GM23338 (cell line): ENCODE data around the gene HTR2B. TPM values are rescaled to one million over a fixed set of nuclear protein-coding genes. Genes with fewer than 3 reads are reported as not detected.

Source experiments
- ATAC-seq: fragments of 200-7000 bp; cut with Tn5 transposase; 3 replicates; pipeline ENCODE4 v1.9.1; 2020
- DNase-seq: peaks from one replicate; pipeline ENCODE4 v3.0.0-alpha.2; 2015; ENCODE audit warnings: low spot score
- H2AFZ ChIP-seq: fragments of 200-600 bp; sonication (generic); 2 replicates; pipeline ENCODE4 v1.8.0; 2016; ENCODE audit warnings: antibody characterized with exemption, mild to moderate bottlenecking, moderate library complexity
- H3F3A ChIP-seq: fragments of 200-600 bp; sonication (generic); replicated peaks from 2 replicates; pipeline ENCODE4 v1.8.0; 2017; ENCODE audit warnings: antibody characterized with exemption, mixed run types, low read depth
- H3K27ac ChIP-seq: fragments of 200-600 bp; sonication (generic); 2 replicates; pipeline ENCODE4 v1.6.1; 2016; ENCODE audit warnings: low read depth
- H3K27me3 ChIP-seq: fragments of 200-600 bp; sonication (generic); 2 replicates; pipeline ENCODE4 v1.8.0; 2016; ENCODE audit warnings: mild to moderate bottlenecking, mixed run types, moderate library complexity; ENCODE audit not compliant: insufficient read depth
- H3K36me3 ChIP-seq: fragments of 200-600 bp; sonication (generic); 2 replicates; pipeline ENCODE4 v1.8.0; 2016; ENCODE audit warnings: mild to moderate bottlenecking; ENCODE audit not compliant: insufficient read depth
- H3K4me1 ChIP-seq: fragments of 200-600 bp; sonication (generic); 2 replicates; pipeline ENCODE4 v1.8.0; 2016; ENCODE audit warnings: mild to moderate bottlenecking, moderate library complexity; ENCODE audit not compliant: insufficient read depth
- H3K4me2 ChIP-seq: fragments of 200-600 bp; sonication (generic); 2 replicates; pipeline ENCODE4 v1.7.1; 2017; ENCODE audit warnings: mixed run types
- H3K4me3 ChIP-seq: fragments of 200-600 bp; sonication (generic); 2 replicates; pipeline ENCODE4 v1.6.1; 2016; ENCODE audit warnings: mixed run types
- H3K79me2 ChIP-seq: fragments of 200-600 bp; sonication (generic); replicated peaks from 2 replicates; pipeline ENCODE4 v1.8.0; 2017; ENCODE audit warnings: mild to moderate bottlenecking; ENCODE audit not compliant: insufficient read depth
- H3K9me2 ChIP-seq: fragments of 200-600 bp; sonication (generic); 2 replicates; pipeline ENCODE4 v1.8.0; 2017; ENCODE audit not compliant: insufficient read depth
- H4K20me1 ChIP-seq: fragments of 200-600 bp; sonication (generic); replicated peaks from 2 replicates; pipeline ENCODE4 v1.8.0; 2017; ENCODE audit warnings: mild to moderate bottlenecking; ENCODE audit not compliant: insufficient read depth
- H3K27ac Mint-ChIP-seq: 2 replicates; pipeline ENCODE4 v1.8.0; 2020; ENCODE audit warnings: inconsistent platforms, mild to moderate bottlenecking, moderate library complexity, mixed read lengths
- H3K27me3 Mint-ChIP-seq: 3 replicates; pipeline ENCODE4 v1.8.0; 2022; ENCODE audit warnings: low read depth, mild to moderate bottlenecking, moderate library complexity, mixed read lengths, inconsistent platforms; ENCODE audit not compliant: insufficient read depth, poor library complexity
- H3K36me3 Mint-ChIP-seq: 3 replicates; pipeline ENCODE4 v1.8.0; 2021; ENCODE audit warnings: low read depth, mild to moderate bottlenecking, inconsistent platforms, moderate library complexity, mixed read lengths
- H3K4me1 Mint-ChIP-seq: 3 replicates; pipeline ENCODE4 v1.8.0; 2020; ENCODE audit warnings: mild to moderate bottlenecking, inconsistent platforms, mixed read lengths
- H3K4me3 Mint-ChIP-seq: 3 replicates; pipeline ENCODE4 v1.8.0; 2021; ENCODE audit warnings: moderate library complexity, mild to moderate bottlenecking, inconsistent platforms, mixed read lengths
- H3K9me3 Mint-ChIP-seq: 3 replicates; pipeline ENCODE4 v1.8.0; 2020; ENCODE audit warnings: moderate library complexity, mild to moderate bottlenecking, inconsistent platforms, mixed read lengths
- CREB1 ChIP-seq: fragments of 250-450 bp; sonication (Bioruptor Pico); IDR thresholded peaks from 2 replicates; pipeline ENCODE4 v1.5.0; 2020; ENCODE audit warnings: low read depth, mild to moderate bottlenecking, moderate library complexity
- EZH2 ChIP-seq: fragments of 200-600 bp; sonication (generic); IDR thresholded peaks from one replicate; pipeline ENCODE4 v1.8.0; 2017; ENCODE audit warnings: antibody characterized with exemption, mild to moderate bottlenecking, low read depth; ENCODE audit not compliant: unreplicated experiment
- EZH2phosphoT487 ChIP-seq: fragments of 200-600 bp; sonication (generic); IDR thresholded peaks from one replicate; pipeline ENCODE4 v1.8.1; 2018; ENCODE audit warnings: antibody characterized with exemption; ENCODE audit not compliant: unreplicated experiment
- JUNB ChIP-seq: IDR thresholded peaks from one replicate; pipeline ENCODE4 v1.6.1; 2016; ENCODE audit warnings: antibody characterized with exemption; ENCODE audit not compliant: unreplicated experiment
- NANOG ChIP-seq: IDR thresholded peaks from 2 replicates; pipeline ENCODE4 v1.6.1; 2016; ENCODE audit warnings: antibody characterized with exemption, borderline replicate concordance
- POLR2AphosphoS5 ChIP-seq: IDR thresholded peaks from 2 replicates; pipeline ENCODE4 v1.6.1; 2016; ENCODE audit warnings: antibody characterized with exemption, low read depth
- STAT1 ChIP-seq: IDR thresholded peaks from one replicate; pipeline ENCODE4 v1.6.1; 2016; ENCODE audit warnings: antibody characterized with exemption; ENCODE audit not compliant: unreplicated experiment
- ZNF114 ChIP-seq: fragments of 250-450 bp; sonication (Bioruptor Pico); IDR thresholded peaks from 2 replicates; pipeline ENCODE4 v1.5.0; 2020; ENCODE audit warnings: mild to moderate bottlenecking, moderate library complexity
- ZNF331 ChIP-seq: fragments of 250-450 bp; sonication (Bioruptor Pico); IDR thresholded peaks from 2 replicates; pipeline ENCODE4 v1.5.0; 2020; ENCODE audit warnings: low read depth, mild to moderate bottlenecking, moderate library complexity
- polyA plus RNA-seq: library from polyadenylated mRNA; unstranded; fragments of >200 nt; fragmentation: Nextera tagmentation; extraction: Ambion mirVana; gene quantifications from 2 replicates; pipeline ENCODE4 v1.2.1, GENCODE V29; 2016
- total RNA-seq: library from RNA; depleted of rRNA; stranded (reverse); fragments of >200 nt; shearing (Covaris generic); gene quantifications from 2 replicates; pipeline ENCODE4 v1.2.3, GENCODE V29; 2014
- TF ChIP-seq, protein P1 (sequence below): fragments of 250-450 bp; sonication (Bioruptor Pico); IDR thresholded peaks from 2 replicates; pipeline ENCODE4 v1.5.0; 2020; ENCODE audit warnings: mild to moderate bottlenecking, moderate library complexity
- TF ChIP-seq, protein P2 (sequence below), 2 experiments: fragments of 200-600 bp in 1 of 2; sonication (generic) in 1 of 2; conservative IDR thresholded peaks; 2 replicates each; pipeline versions ENCODE4 v1.5.1 to v1.6.1; 2016 to 2017; ENCODE audit warnings: antibody characterized with exemption in 2 of 2, low read depth in 2 of 2, mild to moderate bottlenecking in 2 of 2, moderate library complexity in 1 of 2
- TF ChIP-seq, protein P3 (sequence below): IDR thresholded peaks from 2 replicates; pipeline ENCODE4 v1.6.1; 2016; ENCODE audit warnings: antibody characterized with exemption
- TF ChIP-seq, protein P4 (sequence below): IDR thresholded peaks from one replicate; pipeline ENCODE4 v1.6.1; 2018; ENCODE audit warnings: antibody characterized with exemption; ENCODE audit not compliant: unreplicated experiment

Gene HTR2B
- total and polyA plus RNA-seq, 2 experiments from 2014 or later, result 0.16 TPM; not detected in 1

DNA sequence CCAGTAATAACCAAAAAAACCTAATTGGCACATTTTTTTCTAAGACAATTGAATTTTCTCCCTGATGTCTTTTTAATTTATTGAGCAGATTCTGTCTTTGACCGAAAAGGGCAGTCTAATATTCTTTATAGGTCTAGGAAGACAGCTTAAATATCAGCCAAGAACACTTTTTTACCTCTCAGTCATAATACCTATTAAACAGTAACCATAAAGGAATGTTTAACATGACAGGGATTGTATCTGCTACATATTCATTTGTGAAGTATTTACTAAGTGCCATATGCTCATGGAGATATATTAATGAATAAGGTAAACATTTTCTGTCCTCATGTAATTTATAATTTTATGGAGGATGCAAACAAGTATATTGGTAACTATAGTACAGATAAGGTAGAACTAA is 3.1 kb upstream of the HTR2B start:
- H3K27ac Mint-ChIP-seq, result no peak overlapping the region
- no peak for ATAC-seq

More for the DNA sequence above, 3.1 kb upstream of the HTR2B start:
- H3K9me2 ChIP-seq, result no peaks in the 10 kb centered on the region
- Mint-ChIP-seq H3K9me3 (no peaks in the 10 kb centered on the region), H3K36me3 (no peaks in the 10 kb centered on the region), H3K4me1 (peaks cover 35% of the 10 kb centered on the region), H3K27me3 (no peaks in the 10 kb centered on the region), H3K4me3 (no peak overlapping the region)
- no peaks in the 10 kb centered on the region for H3F3A ChIP-seq
- H3K27me3 ChIP-seq, result no peaks in the 10 kb centered on the region
- peaks cover 47% of the 10 kb centered on the region for H3K4me1 ChIP-seq
- no peak for DNase-seq
- H2AFZ ChIP-seq, result no peak overlapping the region
- H4K20me1 ChIP-seq, result no peaks in the 10 kb centered on the region; the same call in 1 of the 2 replicates
- 0 out of 2 replicates have a peak overlapping the region, but pooled peaks have one; percentile 1 for H3K4me2 ChIP-seq
- H3K4me3 ChIP-seq, result no peak overlapping the region
- peaks cover 23% of the 10 kb centered on the region for H3K79me2 ChIP-seq
- no peaks in the 10 kb centered on the region for H3K36me3 ChIP-seq
- TF ChIP-seq POLR2AphosphoS5 (no peak), EZH2 (no peak), EZH2phosphoT487 (no peak), JUNB (no peak), CREB1 (CRISPR knock-in tag) (no peak), STAT1 (no peak), ZNF331 (CRISPR knock-in tag) (no peak), NANOG (no peak), ZNF114 (CRISPR knock-in tag) (no peak)
- TF ChIP-seq, protein P1, sequence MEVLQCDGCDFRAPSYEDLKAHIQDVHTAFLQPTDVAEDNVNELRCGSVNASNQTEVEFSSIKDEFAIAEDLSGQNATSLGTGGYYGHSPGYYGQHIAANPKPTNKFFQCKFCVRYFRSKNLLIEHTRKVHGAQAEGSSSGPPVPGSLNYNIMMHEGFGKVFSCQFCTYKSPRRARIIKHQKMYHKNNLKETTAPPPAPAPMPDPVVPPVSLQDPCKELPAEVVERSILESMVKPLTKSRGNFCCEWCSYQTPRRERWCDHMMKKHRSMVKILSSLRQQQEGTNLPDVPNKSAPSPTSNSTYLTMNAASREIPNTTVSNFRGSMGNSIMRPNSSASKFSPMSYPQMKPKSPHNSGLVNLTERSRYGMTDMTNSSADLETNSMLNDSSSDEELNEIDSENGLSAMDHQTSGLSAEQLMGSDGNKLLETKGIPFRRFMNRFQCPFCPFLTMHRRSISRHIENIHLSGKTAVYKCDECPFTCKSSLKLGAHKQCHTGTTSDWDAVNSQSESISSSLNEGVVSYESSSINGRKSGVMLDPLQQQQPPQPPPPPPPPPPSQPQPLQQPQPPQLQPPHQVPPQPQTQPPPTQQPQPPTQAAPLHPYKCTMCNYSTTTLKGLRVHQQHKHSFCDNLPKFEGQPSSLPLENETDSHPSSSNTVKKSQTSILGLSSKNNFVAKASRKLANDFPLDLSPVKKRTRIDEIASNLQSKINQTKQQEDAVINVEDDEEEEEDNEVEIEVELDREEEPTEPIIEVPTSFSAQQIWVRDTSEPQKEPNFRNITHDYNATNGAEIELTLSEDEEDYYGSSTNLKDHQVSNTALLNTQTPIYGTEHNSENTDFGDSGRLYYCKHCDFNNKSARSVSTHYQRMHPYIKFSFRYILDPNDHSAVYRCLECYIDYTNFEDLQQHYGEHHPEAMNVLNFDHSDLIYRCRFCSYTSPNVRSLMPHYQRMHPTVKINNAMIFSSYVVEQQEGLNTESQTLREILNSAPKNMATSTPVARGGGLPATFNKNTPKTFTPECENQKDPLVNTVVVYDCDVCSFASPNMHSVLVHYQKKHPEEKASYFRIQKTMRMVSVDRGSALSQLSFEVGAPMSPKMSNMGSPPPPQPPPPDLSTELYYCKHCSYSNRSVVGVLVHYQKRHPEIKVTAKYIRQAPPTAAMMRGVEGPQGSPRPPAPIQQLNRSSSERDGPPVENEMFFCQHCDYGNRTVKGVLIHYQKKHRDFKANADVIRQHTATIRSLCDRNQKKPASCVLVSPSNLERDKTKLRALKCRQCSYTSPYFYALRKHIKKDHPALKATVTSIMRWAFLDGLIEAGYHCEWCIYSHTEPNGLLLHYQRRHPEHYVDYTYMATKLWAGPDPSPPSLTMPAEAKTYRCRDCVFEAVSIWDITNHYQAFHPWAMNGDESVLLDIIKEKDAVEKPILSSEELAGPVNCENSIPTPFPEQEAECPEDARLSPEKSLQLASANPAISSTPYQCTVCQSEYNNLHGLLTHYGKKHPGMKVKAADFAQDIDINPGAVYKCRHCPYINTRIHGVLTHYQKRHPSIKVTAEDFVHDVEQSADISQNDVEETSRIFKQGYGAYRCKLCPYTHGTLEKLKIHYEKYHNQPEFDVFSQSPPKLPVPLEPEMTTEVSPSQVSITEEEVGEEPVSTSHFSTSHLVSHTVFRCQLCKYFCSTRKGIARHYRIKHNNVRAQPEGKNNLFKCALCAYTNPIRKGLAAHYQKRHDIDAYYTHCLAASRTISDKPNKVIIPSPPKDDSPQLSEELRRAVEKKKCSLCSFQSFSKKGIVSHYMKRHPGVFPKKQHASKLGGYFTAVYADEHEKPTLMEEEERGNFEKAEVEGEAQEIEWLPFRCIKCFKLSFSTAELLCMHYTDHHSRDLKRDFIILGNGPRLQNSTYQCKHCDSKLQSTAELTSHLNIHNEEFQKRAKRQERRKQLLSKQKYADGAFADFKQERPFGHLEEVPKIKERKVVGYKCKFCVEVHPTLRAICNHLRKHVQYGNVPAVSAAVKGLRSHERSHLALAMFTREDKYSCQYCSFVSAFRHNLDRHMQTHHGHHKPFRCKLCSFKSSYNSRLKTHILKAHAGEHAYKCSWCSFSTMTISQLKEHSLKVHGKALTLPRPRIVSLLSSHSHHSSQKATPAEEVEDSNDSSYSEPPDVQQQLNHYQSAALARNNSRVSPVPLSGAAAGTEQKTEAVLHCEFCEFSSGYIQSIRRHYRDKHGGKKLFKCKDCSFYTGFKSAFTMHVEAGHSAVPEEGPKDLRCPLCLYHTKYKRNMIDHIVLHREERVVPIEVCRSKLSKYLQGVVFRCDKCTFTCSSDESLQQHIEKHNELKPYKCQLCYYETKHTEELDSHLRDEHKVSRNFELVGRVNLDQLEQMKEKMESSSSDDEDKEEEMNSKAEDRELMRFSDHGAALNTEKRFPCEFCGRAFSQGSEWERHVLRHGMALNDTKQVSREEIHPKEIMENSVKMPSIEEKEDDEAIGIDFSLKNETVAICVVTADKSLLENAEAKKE, result no peak
- TF ChIP-seq, protein P2, sequence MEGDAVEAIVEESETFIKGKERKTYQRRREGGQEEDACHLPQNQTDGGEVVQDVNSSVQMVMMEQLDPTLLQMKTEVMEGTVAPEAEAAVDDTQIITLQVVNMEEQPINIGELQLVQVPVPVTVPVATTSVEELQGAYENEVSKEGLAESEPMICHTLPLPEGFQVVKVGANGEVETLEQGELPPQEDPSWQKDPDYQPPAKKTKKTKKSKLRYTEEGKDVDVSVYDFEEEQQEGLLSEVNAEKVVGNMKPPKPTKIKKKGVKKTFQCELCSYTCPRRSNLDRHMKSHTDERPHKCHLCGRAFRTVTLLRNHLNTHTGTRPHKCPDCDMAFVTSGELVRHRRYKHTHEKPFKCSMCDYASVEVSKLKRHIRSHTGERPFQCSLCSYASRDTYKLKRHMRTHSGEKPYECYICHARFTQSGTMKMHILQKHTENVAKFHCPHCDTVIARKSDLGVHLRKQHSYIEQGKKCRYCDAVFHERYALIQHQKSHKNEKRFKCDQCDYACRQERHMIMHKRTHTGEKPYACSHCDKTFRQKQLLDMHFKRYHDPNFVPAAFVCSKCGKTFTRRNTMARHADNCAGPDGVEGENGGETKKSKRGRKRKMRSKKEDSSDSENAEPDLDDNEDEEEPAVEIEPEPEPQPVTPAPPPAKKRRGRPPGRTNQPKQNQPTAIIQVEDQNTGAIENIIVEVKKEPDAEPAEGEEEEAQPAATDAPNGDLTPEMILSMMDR (conservative IDR thresholded peaks at IDR 0.05; ENCODE audit: low read depth in 2 of 2), result no peak
- TF ChIP-seq, protein P3, sequence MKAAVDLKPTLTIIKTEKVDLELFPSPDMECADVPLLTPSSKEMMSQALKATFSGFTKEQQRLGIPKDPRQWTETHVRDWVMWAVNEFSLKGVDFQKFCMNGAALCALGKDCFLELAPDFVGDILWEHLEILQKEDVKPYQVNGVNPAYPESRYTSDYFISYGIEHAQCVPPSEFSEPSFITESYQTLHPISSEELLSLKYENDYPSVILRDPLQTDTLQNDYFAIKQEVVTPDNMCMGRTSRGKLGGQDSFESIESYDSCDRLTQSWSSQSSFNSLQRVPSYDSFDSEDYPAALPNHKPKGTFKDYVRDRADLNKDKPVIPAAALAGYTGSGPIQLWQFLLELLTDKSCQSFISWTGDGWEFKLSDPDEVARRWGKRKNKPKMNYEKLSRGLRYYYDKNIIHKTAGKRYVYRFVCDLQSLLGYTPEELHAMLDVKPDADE, result no peak
- TF ChIP-seq, protein P4, sequence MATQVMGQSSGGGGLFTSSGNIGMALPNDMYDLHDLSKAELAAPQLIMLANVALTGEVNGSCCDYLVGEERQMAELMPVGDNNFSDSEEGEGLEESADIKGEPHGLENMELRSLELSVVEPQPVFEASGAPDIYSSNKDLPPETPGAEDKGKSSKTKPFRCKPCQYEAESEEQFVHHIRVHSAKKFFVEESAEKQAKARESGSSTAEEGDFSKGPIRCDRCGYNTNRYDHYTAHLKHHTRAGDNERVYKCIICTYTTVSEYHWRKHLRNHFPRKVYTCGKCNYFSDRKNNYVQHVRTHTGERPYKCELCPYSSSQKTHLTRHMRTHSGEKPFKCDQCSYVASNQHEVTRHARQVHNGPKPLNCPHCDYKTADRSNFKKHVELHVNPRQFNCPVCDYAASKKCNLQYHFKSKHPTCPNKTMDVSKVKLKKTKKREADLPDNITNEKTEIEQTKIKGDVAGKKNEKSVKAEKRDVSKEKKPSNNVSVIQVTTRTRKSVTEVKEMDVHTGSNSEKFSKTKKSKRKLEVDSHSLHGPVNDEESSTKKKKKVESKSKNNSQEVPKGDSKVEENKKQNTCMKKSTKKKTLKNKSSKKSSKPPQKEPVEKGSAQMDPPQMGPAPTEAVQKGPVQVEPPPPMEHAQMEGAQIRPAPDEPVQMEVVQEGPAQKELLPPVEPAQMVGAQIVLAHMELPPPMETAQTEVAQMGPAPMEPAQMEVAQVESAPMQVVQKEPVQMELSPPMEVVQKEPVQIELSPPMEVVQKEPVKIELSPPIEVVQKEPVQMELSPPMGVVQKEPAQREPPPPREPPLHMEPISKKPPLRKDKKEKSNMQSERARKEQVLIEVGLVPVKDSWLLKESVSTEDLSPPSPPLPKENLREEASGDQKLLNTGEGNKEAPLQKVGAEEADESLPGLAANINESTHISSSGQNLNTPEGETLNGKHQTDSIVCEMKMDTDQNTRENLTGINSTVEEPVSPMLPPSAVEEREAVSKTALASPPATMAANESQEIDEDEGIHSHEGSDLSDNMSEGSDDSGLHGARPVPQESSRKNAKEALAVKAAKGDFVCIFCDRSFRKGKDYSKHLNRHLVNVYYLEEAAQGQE, result no peak
- H3K27ac ChIP-seq, result no peak overlapping the region
